NCI-H146 (cell line): Measurements from ENCODE around the gene SUN5.
"Not testable (repeated sequence)": the region's sequence is repeated elsewhere in the genome, so short reads cannot be mapped to it uniquely, and the experiment has no call there.

Experiments used
- DNase-seq: peaks from one replicate; lab custom pipeline; 2025; lab: John Stamatoyannopoulos, UW

Gene SUN5

GRCh38 chr20:32977281-32978008 is 26.8 kb downstream of the SUN5 start:
- DNase-seq, result no peak

- DNase-seq, result no peak
Measured at GRCh38 chr20:32976746-32977145, 27.5 kb downstream of the SUN5 start.

DNA sequence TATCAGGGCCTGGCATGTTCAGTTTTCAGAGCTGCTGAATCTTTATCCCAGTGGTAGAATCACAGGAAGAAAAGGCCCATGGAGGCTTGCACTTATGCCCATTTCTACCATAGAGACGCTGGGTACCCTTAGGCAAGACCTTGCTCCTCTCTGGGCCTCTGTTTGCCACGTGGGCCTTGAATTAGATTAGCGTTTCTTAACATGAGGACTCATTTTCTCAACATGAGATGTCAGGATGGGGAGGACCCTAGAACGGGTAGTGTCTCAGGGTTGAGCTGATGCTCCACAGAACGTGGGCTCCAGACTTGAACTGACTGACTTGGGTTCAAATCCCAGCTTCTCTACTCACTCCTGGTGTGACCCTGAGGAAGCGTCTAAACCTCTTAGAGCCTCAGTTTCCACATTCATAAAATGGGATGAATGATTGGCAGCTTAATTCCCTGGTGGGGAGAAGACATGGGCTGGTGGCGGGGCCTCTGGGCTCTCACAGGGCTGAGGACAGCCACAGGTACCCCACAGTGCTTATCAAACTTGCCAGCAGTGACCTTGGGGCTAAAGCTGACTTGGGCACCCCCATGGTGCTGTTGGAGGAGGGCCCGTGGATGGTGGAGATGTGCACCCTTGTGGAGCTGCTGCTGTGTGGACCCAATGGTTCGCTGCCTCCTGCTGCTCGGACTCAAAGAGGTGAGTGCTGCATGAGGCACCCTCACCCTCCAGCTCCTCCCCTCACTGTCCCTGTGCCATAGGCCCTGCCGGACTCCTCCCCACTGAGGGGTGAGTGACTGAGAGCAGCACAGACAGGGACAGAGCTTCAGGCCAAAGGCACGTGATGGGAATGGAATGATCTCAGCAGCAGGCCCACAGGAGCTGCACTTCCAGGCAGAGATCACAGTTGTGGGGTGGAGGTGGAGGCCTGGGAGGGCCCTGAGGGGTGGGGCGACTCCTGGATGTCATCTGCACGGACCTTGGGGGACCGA is 28.2 kb downstream of the SUN5 start:
- DNase-seq, result no peak

- DNase-seq, result not testable (repeated sequence)
Measured at GRCh38 chr20:32975121-32975520, 29.1 kb downstream of the SUN5 start.

DNA sequence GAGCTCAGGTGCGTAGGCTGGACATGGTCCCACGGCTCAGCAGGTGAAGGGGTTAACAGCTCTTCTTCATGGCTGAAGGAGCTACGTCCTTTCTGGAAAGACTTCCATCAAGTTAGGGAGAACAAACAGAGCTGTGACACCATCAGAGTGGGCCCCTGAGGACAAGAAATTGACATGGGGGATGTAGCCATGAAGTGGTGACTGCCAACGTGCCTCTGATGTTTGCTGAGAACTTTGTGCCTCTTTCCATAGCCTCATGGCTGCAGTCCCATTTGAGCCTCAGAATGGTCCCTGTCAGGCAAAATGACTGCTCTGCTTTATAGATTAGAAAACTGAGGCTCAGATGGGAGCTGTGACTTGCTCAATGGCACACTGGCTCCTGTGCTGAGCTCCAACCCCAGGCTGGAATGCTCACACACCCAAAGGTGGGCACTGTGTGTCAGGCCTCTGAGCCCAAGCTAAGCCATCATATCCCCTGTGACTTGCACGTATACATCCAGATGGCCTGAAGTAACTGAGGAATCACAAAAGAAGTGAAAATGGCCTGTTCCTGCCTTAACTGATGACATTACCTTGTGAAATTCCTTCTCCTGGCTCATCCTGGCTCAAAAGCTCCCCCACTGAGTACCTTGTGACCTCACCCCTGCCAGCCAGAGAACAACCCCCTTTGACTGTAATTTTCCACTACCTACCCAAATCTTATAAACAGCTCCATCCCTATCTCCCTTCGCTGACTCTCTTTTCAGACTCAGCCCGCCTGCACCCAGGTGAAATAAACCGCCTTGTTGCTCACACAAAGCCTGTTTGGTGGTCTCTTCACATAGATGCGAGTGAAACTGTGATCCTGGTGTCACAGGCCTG is 29.8 kb downstream of the SUN5 start:
- DNase-seq, result not testable (repeated sequence)

- no peak for DNase-seq
Measured at GRCh38 chr20:32973077-32973717, 31.0 kb downstream of the SUN5 start.

GRCh38 chr20:32972181-32973076 is 31.8 kb downstream of the SUN5 start:
- DNase-seq, result no peak

DNA sequence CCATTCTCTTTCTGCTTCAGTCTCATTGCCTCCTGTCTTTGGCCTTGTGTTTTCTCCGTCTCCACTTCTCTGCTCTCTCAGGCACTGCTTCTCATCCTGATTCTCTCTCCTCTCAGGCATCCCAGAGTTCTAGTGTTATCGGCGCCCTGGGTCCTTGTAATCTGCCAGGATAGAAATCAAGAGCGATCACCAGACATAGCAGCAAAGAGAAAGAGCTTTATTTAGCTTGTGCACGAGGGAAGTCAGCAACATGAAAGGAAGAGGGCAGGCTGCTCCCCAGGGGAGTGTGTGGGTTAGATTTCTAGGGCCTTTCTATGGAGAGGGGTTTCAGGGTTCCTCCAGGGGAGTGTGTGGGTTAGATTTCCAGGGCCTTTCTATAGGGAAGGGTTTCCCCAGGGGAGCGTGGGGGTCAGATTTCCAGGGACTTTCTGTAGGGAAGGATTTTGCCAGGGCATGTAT is 32.5 kb downstream of the SUN5 start:
- no peak for DNase-seq

DNA sequence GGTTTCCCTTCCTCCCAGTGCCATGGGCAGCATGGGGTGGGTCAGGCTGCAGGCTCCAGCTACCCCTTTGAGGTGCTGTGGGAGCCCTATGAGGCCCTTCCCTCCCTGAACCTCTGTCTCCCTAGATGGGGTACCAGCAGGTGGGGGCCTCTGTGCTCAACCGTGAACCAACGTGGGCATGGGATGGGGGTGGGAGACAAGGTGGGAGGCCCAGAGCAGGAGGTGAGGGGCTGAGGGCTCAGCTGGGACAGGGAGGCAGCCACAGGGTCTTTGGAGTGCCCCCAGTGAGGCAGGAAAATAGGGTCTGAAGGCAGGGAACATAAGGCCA is 33.3 kb downstream of the SUN5 start:
- no peak for DNase-seq

- DNase-seq, result no peak
Measured at GRCh38 chr20:32970115-32970972, 33.9 kb downstream of the SUN5 start.

DNA sequence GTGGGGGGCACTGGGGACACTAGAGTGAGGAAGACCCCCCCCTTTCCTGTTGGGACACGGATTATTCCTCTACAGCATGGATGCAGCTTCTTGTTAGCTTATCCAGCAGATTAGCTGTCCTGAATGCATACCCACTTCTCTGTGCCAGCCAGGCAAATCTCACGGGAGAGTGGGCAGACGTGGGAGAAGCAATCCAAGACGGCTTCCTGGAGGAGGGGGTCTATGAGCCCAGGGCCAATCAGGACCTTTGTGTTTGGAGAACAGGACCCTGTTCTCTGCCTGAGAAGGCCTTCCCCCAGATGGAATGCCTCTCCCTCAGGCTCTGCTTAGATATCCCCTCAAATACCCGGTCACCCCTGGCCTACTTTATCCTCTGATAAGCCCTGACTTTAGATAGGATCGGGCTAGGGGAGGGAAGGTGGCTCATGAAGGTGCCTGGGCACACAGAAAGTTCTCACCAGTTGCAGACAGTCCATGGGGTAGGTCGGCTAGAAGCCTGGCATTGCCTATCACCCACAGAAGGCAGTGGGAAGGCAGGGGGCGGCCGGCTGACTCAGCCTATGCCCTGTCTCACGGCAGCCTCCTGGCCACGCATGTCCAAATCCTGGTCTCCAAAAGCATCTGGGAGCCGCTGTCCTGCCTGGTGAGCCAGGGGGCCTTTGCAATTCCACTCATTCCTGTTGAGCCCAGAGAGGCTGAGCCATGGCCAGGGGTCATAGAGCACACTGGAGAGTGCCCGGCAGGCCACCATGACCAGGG is 34.7 kb downstream of the SUN5 start:
- no peak for DNase-seq

DNA sequence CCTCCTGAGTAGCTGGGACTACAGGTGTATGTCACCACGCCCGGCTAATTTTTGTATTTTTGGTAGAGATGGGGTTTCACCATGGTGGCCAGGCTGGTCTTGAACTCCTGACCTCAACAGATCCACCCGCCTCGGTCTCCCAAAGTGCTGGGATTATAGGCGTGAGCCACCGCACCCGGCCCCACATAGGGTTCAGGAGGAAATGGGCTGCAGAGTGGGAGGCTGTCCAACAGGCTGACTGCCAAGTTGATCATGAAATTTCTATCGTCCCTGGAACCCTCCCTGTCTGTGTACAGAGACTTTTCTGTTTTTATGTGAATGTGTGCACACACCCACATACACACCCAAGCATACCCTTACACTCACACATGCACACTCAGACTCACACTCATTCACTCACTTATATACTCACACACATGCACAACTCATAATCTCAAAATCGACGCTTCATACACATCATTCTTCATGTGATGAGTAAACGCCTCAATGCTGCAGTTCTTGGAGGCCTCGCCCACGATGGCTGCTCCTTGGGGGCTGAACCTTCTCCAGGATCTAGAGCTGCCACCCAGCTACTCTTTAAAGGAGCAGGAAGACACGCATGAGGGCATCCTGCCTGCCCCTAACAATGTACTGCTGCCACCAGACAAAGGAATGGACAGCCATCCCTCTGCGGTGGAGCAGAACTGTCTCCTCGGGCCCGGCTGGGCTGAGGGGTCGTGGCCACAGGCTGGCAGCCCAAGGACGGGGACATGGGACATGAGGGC is 35.6 kb downstream of the SUN5 start:
- DNase-seq, result no peak

GRCh38 chr20:32967961-32968457 is 36.2 kb downstream of the SUN5 start:
- DNase-seq, result no peak

DNA sequence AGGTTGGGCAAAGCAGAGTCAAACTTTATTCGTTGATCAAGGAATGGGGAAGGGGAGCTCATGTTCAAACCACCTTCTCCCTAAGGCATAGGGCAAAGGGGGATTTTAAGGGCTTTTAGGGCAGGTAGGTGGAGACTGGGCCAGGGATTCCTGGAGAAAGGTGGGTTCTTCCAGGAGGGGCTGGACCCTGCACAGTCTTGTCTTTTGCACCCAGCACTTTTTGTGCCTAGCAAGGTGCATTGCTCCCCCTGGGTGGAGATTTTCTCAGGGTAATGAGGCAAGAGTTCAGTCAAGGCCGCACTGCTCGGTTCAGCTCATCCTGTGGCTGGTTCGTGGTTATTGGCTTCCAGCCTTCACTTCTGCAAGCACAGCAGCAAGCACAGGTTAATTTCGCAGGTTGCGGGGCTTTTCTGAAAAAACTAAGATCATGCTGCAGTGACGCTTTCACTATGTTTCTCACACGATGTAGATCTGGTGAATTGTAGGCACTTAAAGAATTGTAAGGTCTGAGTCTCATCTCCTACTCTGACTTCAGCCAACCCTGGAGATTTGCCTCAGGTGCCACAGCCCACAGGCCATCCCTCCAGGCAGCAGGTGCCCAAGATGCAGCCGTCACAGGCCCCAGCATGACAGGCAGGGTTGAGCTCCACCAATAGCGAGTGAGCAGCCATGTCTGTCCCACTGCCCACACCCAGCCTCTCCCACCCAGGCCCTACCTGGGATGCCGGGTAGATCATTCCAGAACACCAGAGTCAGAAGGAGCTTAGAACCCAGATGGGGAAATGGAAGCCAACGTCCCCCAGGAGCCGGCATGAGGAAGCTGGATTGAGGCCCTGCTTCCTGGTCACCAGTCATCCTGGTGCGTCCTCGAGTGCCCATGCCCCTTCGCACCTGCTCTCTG is 37.1 kb downstream of the SUN5 start:
- DNase-seq, result no peak

DNA sequence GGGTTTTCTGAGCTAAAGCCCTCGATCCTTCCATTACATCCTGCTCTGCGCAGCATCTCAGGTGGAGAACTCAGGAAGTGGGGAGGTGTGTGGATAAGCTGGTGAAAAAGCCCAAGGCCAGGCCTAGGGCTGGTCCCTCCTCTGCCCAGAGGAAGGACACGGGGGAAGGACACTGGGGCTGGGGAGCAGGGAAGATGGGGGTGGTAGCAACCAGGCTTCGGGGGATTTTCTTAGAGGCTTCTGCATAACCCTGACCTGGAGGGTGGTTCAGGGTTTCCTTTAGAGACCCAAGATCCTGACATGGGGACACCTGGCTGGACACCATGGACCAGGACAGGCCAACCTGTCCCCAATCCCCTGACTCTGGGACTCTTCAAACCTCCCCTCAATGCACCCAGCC is 37.9 kb downstream of the SUN5 start:
- DNase-seq, result no peak

DNA sequence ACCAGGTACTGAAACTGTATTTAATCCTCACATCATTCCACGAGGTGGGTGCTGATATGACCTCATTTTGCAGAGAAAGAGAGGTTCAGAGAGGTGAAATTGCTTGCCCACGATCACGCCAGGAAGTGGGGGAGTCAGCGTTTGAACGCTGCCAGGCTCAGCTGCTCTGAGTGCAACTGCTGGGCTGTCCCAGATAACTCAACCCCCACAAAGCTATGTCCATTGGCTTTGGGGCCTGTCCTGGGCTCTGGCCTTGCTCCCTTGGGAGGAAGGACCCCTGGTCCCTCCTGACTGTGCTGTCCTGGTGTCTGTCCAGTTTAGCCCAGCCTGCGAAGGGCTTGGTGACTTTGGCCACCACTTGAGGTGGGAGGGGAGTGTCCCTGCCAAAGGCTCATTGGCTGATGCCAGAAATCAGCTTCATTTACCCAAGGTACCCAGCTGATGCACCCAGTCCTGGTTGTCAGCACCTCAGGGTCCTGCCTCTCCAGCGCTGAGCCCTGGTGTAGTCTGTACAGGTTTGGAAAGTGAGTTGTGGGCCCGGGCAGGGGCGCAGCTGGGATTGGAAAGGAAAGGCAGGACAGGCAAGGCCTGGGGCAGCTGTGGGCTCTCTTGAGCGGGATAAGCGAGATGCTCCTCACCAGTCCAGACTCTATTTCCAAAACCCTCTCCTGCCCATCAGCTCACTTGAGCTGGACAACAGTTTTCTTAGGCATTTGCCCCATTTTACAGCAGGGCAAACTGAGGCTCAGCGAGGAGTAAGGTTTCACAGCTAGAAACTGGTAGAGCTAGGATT is 38.5 kb downstream of the SUN5 start:
- no peak for DNase-seq
